Amniotic stem cell (primary cell): ENCODE results near the gene COPS2.
"Not testable (repeated sequence)": the region's sequence is repeated elsewhere in the genome, so short reads cannot be mapped to it uniquely, and the experiment has no call there.

ENCODE experiments used
- DNase-seq: peaks from one replicate; lab custom pipeline; 2025; lab: John Stamatoyannopoulos, UW

Gene COPS2

DNA sequence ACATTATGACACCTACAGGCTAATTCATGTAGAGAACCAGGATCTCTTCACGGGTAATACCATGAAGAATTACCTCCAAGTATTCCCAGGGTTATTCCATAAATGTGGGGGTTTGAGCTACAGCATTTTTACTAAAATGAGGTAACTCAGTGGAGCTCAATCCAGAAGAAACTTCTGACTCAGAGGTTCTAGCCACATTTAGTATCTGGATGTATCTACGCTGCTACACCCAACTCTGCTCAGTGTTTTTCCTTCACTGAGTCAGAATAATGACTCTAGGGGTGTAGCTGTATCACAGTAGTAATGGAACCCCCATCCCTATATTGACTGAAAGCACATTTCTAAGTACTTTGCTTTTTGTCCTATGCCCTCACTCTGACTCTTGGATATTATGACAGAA lies 52.4 kb downstream of the COPS2 start:
- DNase-seq, result peak; percentile 23

DNA sequence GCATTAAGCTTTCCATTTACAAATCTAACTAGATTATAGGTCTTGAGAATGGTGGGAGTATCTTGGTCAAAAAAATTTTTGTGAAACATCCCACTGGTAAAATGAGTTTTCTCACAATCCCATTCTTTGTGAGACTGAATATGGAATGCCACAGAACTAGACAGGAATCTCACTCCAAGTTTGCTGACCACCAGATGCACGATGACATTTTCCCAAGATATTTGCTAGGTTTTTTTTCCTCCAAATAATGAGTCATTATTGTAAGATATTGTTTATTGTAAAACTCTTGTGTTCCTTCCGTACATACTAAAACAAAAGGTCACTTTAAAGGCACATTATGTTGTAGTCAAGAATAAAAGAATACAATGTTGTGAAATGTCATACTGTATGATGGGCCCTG lies 53.9 kb downstream of the COPS2 start:
- DNase-seq, result peak; percentile 8

DNA sequence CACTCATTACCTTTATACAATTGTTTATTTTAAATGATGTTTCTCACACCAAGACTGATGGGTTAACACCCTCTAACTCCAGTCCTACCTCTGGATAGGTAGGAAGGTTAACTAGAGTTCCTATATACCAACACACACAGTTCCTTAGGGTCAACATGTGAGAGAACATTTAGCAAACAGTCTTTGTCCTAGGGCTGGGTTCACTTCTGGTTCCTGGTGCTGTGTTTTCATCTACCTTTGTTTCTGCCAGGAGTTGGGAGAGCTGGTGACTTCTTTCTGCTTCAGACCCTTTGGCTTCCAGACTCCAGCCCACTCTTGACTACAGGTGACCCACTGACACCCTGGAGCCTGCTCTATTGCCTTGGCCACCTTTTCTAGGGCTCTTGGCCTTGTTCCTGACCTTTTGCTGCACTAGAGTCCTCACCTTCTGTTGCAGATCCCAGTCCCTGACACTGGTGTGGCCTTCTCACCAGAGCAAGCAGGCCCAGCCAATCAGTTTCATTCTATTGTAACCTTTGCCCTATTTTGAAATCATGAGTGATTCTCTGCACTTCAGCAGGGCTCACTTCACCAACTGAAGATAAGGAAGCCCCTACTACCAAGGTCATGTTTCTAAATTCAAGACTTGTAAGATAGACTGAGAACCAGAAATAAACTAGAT lies 59.2 kb downstream of the COPS2 start:
- no peak for DNase-seq

DNA sequence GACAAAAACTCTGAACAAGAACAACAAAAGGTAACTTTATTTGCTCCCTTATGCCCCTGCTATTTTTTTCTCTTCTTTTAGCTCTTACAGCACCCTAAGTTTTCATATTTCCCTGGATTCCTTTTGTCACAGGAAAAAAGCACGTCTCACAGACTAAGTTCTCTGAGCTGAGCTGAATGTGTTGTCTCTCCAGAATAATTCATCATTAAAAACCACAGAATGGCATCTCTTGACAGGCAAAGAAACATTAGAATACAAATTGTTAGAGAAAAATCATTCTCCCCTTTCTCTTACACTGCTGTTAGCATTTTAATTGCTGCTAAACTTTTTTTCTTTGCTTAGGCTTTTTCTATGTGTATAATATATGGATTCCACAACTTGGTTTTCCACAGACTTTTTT lies 60.5 kb downstream of the COPS2 start:
- no peak for DNase-seq

DNA sequence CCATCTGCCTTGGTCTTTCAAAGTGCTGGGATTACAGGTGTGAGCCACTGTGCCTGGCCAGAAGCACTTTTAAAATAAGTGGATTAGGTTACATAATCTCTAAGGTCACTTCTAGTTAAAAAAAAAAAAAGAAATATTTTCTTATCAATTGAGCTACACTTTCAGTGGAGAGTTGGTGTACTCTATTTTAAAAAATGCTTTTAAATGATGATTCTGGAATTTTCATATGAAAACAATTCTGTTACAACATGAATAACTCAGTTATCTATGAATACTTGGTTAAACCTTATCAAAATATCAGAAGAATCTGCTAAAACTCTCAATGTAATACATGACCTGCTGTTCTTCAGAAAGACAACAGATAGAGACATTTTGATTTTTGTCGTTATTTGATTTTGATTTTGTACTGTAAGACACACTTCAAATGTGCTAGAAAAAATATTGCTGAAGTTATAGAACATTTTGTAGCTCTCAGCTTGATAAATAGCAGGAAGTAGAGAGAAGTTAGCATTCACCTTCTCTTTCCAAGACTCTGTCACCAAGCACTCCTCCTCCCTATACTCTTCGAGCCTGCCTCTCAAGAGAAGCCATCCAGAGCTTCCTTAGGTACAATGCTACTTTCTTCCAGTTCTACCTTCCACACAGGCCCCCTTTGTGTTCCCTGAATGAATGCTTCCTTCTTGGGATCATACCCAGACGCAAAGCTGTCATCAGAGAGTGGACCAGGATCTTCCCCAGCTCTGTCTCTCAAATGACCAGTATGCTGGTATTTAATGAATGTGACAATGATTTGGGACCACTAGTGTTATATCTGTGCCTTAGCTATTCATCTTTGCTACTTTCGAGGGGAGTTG lies 61.9 kb downstream of the COPS2 start:
- no peak for DNase-seq

DNA sequence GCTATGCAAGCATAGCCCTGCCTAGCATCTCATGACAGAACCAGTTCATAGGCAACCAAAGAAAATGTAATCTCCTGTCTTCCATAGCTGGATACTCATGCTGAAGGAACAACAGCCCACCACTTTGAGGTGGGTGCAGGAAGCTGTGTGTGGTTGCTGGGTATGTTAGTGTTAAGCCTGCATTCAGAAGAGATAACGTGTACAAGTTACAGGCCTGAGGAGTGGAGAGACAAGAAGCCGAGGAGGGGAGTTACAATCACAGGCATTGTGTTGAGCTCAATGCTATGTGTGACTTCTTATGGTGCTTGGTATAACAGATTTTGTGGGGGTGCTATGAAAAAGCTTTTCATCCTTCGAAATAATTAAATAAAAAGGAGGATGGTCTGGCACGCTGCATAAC lies 66.4 kb downstream of the COPS2 start:
- no peak for DNase-seq

DNA sequence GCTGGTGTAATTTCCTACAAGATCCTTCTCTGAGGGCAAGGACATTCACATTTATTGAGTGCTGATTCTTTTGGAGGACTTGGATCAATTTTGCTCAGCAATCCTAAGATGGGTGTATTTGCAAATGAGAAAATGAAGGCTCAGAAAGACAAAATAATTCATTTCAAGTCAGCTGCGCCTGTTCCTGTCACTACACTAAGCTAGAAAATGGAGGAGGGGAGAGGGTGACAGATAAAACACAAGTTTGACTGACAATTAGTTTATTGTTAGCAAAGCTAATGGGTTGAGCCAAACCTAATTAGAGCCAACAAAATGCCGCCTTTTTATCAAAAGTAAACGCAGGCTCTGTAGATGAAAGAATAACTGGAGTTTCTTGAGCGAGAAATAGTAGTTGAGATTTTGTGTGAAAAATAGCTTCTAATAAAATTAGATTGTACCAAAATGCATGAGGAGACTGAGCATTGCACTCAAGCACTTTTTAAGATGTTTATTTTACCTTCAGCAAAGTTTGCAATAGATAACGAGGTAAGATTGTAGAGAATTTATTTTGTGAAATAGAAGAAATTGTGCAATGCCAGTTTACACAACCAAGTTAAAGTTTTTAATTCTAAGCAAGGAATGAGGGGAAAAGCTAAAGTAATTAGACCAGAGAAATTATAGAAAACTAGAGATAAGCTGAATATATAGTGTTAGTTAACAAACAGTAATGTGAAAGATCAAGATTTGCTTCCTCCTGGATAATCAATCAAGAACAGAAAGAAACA lies 69.5 kb downstream of the COPS2 start:
- no peak for DNase-seq

DNA sequence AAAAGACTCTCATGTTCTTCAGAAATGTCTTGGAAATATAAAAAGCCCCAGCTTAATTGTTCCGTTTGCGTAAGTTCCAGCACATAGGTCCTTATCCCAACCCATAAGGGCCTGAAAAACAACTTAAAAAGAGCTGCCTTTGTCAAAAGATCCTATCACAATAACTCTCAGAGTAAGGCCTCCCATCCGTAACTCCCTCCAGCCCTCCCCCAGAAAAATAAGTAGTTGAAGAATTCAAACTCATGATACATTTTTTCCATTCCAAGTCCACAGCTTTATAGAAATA lies 71.2 kb downstream of the COPS2 start:
- DNase-seq, result no peak

DNA sequence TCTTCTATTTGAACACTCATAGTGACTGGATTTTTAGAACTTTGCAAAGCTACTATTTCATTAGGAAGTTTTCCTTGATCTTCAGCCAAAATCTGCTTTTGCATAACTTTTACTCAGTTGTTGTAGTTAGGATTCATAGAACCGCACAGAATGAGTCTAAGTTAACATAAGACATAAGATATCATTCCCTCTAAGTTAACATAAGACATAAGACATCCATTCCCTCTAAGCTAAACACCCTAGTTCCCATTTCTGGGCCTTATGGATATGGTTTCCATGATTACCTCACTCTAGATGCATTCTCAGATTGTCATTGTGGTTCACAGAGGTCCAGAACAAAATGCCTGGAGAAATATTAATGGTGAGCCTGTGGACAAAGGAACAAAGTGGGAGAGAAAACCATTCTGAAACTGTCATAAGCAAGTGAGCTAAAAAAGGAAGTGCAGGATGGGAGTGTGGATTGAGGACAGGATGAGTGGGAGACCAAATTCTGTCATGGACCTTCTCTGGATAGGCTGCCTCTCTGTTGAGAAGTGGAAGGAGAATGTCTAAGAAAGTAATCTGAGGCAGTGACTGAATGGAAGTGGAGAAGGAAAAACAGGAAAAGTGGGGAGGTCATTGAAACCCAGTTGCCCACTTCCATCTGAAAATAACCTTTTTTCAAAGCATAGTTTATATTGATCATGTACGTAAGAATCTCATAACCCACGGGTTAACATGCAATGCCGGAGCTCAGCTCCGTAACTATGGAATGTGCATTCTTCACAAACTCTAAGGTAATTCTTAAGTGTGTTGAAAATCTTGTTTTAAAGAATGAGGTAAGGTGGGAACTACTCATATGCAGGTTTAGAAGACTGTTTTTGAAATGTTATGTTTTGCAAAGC lies 71.8 kb downstream of the COPS2 start:
- DNase-seq, result peak; percentile 2

DNA sequence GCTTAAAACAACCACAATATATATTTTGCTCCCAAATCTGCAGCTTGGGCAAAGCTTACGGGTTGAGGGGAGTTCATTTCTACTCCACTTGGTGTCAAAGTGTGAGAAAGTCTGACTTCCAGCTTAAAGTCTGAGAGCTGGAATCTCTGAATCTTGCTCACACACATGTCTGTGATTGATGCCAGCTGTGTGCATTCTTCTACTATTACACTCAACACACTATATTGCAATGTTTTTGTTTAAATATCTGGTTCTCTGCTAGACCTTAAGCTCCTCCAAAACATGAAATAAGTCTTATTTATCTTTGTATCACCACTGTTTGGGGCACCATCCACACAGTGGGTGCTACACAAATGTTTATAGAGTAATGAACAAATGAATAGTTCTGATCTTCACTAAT lies 72.4 kb downstream of the COPS2 start:
- DNase-seq, result peak; percentile 70

DNA sequence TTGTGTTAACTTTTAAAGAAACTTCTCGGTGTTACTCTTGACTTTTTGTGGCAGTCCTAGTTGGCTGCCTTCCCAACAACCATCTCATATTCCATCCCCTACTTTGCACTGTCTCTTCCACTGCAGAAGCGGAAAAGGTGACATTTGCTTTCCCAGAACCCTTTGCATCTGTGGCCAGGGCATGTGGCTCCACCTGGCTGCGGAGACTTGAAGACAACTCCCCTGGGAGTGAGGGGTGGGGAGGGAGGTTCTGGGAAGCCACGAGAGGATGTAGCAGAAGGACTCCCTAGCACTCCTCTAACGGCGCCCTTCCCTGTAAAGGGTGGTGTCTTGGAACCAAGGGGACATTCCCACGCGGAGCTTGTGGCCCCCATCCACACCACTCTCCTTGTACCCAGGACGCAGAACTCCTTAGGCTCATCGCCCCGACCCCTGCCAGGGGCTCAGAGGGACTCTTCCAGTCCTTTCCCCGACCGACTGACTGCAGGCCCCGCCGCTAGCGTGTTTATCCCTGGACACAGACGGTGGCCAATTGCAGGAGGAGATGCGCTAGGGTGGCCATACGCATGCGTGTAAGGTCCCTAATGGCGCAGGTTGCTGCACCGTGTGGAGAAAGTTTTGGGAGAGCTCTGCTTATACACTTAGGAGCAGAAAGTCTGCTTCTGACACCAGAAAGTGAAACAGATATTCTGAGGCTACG lies 75.9 kb downstream of the COPS2 start:
- DNase-seq, result no peak

DNA sequence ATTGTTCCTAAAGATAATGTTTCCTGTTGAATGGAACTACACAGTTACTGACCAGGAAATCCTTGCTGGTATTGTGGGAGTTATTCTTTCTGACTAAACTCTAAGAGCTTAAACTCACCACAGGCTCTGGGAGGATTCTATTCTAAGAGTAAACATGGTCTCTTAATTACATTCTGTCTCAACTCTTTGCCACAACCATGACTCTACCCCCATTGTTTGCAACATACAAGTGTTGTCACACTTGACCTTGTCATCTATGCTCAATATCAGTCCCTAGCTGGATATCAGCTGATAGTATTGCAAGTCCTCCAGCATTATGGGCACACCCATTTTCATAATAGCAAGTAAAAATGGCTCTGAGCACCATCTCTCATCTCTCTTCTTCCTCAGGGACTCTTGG lies 79.5 kb downstream of the COPS2 start:
- DNase-seq, result no peak

DNA sequence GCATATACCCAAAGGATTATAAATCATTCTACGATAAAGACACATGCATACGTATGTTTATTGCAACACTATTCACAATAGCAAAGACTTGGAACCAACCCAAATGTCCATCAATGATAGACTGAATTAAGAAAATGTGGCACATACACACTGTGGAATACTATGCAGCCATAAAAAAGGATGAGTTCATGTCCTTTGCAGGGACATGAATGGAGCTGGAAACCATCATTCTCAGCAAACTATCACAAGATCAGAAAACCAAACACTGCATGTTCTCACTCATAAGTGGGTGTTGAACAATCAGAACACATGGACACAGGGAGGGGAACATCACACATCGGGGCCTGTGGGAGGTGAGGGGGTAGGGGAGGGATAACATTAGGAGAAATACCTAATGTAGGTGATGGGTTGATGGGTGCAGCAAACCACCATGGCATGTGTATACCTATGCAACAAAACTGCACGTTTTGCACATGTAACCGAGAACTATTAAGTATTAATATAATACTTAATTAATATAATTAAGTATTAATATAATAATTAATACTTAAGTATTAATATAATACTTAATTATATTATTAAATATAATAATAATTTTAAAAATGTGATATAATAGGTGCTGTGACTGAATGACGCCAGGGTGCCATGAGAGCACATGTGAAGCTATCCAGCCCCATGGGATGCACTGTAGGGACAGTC lies 80.7 kb downstream of the COPS2 start:
- DNase-seq, result not testable (repeated sequence)
